GM10266 (cell line): ENCODE results near the gene ITSN1.

ENCODE experiments used
- DNase-seq: peaks from one replicate; pipeline ENCODE4 v3.0.0; 2012; ENCODE audit errors: extremely low spot score
- TF ChIP-seq, protein P1 (sequence below): IDR thresholded peaks from 2 replicates; pipeline ENCODE4 v1.5.1; 2012; ENCODE audit warnings: mild to moderate bottlenecking, low read depth; ENCODE audit not compliant: control insufficient read depth, insufficient read depth; ENCODE audit errors: missing control alignments

Gene ITSN1

DNA sequence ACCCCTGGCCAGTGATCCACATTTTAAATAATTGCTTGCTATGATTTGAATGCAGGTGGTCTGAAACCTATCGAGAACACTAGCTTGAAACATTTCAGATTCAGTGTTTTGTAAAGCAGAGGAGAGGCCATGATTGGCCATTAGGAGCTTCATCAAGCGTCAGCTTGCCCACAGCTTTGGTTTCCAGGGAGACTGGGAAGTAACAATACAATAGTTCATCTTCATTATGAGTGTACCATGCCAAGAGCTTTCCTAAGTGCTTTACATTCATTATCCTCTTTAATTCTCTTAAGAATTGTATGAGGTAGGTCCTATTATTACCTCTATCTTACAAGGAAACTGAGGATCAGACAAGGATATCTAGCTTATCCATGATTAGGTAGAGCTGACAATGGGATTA, 301.0 kb downstream of the ITSN1 start:
- TF ChIP-seq, protein P1, sequence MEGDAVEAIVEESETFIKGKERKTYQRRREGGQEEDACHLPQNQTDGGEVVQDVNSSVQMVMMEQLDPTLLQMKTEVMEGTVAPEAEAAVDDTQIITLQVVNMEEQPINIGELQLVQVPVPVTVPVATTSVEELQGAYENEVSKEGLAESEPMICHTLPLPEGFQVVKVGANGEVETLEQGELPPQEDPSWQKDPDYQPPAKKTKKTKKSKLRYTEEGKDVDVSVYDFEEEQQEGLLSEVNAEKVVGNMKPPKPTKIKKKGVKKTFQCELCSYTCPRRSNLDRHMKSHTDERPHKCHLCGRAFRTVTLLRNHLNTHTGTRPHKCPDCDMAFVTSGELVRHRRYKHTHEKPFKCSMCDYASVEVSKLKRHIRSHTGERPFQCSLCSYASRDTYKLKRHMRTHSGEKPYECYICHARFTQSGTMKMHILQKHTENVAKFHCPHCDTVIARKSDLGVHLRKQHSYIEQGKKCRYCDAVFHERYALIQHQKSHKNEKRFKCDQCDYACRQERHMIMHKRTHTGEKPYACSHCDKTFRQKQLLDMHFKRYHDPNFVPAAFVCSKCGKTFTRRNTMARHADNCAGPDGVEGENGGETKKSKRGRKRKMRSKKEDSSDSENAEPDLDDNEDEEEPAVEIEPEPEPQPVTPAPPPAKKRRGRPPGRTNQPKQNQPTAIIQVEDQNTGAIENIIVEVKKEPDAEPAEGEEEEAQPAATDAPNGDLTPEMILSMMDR: no peak
- no peak for DNase-seq

DNA sequence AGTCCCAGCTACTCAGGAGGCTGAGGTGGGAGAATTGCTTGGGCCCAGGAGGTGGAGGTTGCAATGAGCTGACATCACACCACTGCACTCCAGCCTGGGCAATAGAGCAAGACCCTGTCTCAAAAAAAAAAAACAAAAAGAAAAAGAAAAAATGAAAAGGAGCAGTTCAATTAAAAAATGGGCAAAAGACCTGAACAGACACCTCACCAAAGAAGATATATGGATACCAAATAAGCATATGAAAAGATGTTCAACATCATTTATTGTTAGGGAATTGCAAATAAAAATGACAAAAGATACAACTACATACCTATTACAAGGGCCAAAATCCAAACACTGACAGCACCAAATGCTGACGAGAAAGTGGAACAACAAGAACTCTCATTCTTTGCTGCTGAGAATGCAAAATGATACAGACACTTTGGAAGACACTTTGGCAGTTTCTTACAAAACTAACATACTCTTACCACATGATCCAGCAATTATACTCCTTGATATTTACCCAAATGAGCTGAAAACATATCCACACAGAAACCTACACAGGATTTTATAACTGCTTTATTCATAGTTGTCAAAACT, 302.0 kb downstream of the ITSN1 start:
- TF ChIP-seq, protein P1: no peak

DNA sequence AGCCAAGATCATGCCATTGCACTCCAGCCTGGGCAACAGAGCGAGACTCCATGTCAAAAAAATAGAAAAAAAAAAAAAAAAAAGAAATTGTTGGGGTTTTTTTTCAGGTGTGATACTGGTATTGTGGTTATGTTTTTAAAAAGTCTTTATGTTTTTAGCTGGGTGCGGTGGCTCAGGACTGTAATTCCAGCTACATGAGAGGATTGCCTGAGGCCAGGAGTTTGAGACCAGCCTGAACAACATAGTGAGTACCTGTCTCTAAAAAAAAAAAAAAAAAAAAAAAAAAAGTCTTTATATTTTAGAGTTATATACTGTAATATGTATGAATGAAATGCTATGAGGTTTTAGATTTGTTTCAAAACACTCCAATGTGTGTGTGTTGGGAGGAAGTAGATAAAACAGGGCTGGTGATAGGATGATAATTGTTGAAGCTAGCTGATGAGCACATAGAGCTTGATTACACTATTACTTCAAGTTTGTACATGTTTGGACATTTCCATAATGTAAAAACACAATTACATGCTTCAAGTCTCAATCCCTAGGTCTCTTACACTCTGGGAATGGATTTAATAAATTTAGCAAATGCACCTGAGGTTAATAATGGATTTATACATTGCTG, 303.5 kb downstream of the ITSN1 start:
- DNase-seq: no peak
- TF ChIP-seq, protein P1: no peak

More for the DNA sequence above, 302.0 kb downstream of the ITSN1 start:
- DNase-seq: no peak

DNA sequence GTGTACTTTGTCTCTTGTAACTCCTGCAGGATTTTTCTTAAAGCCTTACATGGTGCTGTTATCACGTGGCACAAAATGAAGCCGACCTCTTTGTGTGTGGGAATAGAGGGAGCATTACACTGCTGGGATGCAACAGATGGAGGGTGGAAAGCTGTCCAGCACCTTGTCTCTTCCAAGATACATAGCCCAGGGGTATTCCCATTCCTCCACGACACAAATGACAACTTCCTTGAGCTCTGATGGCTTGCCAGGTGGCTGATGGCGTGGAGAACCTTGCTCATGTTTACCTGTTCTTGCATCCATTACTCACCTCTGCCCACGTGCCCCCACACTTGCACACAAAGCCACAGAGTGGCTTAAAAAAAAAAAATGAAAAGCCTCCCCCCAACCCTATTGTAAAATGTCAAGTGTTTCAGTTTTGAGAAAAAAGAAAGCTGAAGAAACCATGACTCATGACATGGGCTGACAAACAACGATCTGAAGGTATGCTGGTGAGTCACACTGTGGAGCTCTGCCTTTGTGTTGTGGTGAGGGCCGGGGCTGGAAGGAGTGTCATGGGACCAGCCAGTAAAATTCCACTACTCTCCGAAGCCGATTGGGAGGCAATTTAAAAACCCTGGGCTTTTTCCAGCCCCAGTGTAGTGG, 305.3 kb downstream of the ITSN1 start:
- DNase-seq: peak; percentile 76

DNA sequence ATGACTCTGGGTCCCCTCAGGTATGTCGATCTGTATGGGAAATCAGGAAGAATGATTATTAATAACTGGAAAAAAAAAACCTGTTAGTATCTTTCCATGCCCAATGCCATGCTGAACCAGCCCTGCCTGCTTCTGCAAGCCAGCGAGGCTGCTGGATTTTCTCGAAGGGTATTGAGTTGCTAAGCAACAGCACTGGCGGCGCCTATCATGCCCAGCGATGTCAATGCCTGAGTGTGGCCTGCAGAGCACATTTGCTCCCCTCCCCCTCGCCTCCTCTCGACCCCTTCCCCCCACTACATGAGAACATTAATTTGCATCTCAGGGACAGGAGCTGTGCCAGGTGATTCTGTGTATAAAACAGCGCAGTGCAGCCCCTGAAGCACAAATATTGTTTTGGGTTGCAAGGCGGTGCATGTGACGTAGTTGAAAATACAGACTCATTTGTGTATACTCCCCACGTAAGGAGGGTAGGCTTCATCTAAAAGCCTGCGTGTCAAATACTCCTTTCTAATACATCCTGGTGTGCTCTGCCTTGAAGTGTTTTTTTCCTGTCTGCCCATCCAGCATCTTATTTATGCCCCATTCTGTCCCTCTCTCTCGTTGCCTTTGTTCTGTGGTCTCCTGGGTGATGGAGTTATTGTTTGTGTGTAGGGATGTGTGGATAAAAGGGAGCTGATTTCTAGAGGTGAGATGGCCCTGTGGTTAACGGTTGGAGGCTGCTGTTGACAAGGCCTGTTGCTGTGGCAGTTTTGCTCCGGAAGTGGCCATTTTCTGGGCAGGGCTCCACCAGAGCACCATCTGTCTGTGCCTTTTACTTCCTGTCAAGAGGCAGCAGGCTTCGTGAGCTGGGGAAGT, 306.0 kb downstream of the ITSN1 start:
- TF ChIP-seq, protein P1: no peak
- peak; percentile 52 for DNase-seq

More for the DNA sequence above, 305.3 kb downstream of the ITSN1 start:
- TF ChIP-seq, protein P1: peak; percentile 2

DNA sequence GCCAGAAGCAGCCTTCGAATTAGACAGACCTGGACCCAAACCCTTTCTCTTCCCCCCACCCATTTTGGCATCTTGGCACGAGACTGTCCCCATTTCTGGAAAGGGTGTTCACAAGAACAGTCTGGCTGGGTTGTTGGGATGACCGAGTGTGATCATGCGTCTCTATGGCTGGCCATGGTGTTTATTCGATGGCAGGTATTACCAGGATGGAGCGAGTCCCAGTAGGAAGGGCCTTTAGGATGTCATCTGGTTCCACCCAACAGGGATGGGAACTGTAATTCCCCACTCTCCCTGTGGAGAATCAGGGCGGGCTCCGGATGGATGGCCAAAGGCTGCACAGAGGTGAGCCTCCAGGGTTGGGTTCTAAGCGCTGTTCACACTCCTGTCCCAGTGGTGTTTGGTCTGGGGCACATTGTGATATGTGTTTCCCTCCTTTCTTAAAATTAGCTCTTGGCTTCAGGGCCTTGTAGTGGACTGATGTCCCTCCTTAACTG, 306.7 kb downstream of the ITSN1 start:
- TF ChIP-seq, protein P1: no peak
- DNase-seq: no peak
